Activated CD4-positive, alpha-beta memory T cell treated with anti-CD3 and anti-CD28 coated beads for 36 hours (primary cell): ENCODE results near the gene PERM1. TPM values are rescaled to one million over a fixed set of nuclear protein-coding genes. Genes with fewer than 3 reads are reported as not detected.

Experiments used
- CTCF ChIA-PET: fragments of 350-600 bp; sonication (Branson Sonifier 250); formaldehyde crosslinking; loops from one replicate; lab custom pipeline; 2021; ENCODE audit warnings: antibody characterized with exemption, inconsistent platforms; lab: Charles Lee
- POLR2A ChIA-PET: fragments of 350-600 bp; sonication (Branson Sonifier 250); formaldehyde crosslinking; loops from one replicate; lab custom pipeline; 2021; ENCODE audit warnings: antibody characterized with exemption; lab: Charles Lee
- DNase-seq: peaks from one replicate; pipeline ENCODE4 v3.0.0-alpha.2; 2020
- H3K27ac Mint-ChIP-seq: one replicate; pipeline ENCODE4 v1.8.0; 2021; ENCODE audit warnings: mixed read lengths
- H3K27me3 Mint-ChIP-seq: one replicate; pipeline ENCODE4 v1.8.0; 2021; ENCODE audit warnings: mixed read lengths
- H3K36me3 Mint-ChIP-seq: one replicate; pipeline ENCODE4 v1.8.0; 2021; ENCODE audit warnings: mixed read lengths
- H3K4me1 Mint-ChIP-seq: one replicate; pipeline ENCODE4 v1.8.0; 2021; ENCODE audit warnings: low read depth, mixed read lengths
- H3K4me3 Mint-ChIP-seq: one replicate; pipeline ENCODE4 v1.8.0; 2021; ENCODE audit warnings: mild to moderate bottlenecking, mixed read lengths
- H3K9me3 Mint-ChIP-seq: one replicate; pipeline ENCODE4 v1.8.0; 2021; ENCODE audit warnings: mixed read lengths
- intact Hi-C: fragments of 100-400 bp; cut with micrococcal nuclease; formaldehyde crosslinking; loops from one replicate; pipeline ENCODE4 v1.15.1; 2023
- total RNA-seq, 2 experiments: library from RNA; stranded (reverse); gene quantifications; one replicate each; pipeline ENCODE4 v1.2.3, GENCODE V29; 2021

Gene PERM1
- total RNA-seq, 2 experiments from 2014 or later, result not detected

- Mint-ChIP-seq H3K27ac (no peak overlapping the region), H3K36me3 (peaks cover 32% of the 10 kb centered on the region), H3K4me3 (no peak overlapping the region), H3K4me1 (peaks cover 8% of the 10 kb centered on the region), H3K27me3 (peaks cover 7% of the 10 kb centered on the region), H3K9me3 (no peaks in the 10 kb centered on the region)
- intact Hi-C loops, result no loop called here
- no peak for DNase-seq
- POLR2A ChIA-PET, result interaction anchor here (0.9 kb wide), 1 partner anchor 11 kb away, joined by 3 read pairs; no protein-coding TSS in a partner anchor
- CTCF ChIA-PET, result interaction anchor here (1.5 kb wide), 1 partner anchor 119 kb away, joined by 3 read pairs; no protein-coding TSS in a partner anchor
These were observed 37.3 kb downstream of the PERM1 start for GRCh38 chr1:944341-945325.

GRCh38 chr1:943545-944340 is 38.1 kb downstream of the PERM1 start:
- H3K36me3 Mint-ChIP-seq, result peaks cover 28% of the 10 kb centered on the region
- ChIA-PET POLR2A (interaction anchor here (0.9 kb wide), 1 partner anchor 10 kb away, joined by 3 read pairs; no protein-coding TSS in a partner anchor), CTCF (interaction anchor here (1.5 kb wide), 1 partner anchor 120 kb away, joined by 3 read pairs; no protein-coding TSS in a partner anchor)
- H3K9me3 Mint-ChIP-seq, result no peaks in the 10 kb centered on the region
- H3K4me3 Mint-ChIP-seq, result no peak overlapping the region
- H3K4me1 Mint-ChIP-seq, result peaks cover 8% of the 10 kb centered on the region
- no peak for DNase-seq
- intact Hi-C loops, result no loop called here
- peaks cover 11% of the 10 kb centered on the region for H3K27me3 Mint-ChIP-seq
- no peak overlapping the region for H3K27ac Mint-ChIP-seq

GRCh38 chr1:942864-943533 is 38.9 kb downstream of the PERM1 start:
- CTCF ChIA-PET, result interaction anchor here (2.9 kb wide), 1 partner anchor 38 kb away, joined by 14 read pairs; no protein-coding TSS in a partner anchor
- no peaks in the 10 kb centered on the region for H3K9me3 Mint-ChIP-seq
- H3K36me3 Mint-ChIP-seq, result peaks cover 25% of the 10 kb centered on the region
- H3K27me3 Mint-ChIP-seq, result peaks cover 16% of the 10 kb centered on the region
- H3K27ac Mint-ChIP-seq, result no peak overlapping the region
- no peak overlapping the region for H3K4me3 Mint-ChIP-seq
- H3K4me1 Mint-ChIP-seq, result peaks cover 8% of the 10 kb centered on the region
- DNase-seq, result no peak
- intact Hi-C loops, result no loop called here
- POLR2A ChIA-PET, result interaction anchor here (0.9 to 1.0 kb wide), 2 partner anchors 10 to 17 kb away, joined by 3 read pairs; no protein-coding TSS in a partner anchor

GRCh38 chr1:942411-942821 is 39.5 kb downstream of the PERM1 start:
- no peak for DNase-seq
- Mint-ChIP-seq H3K4me1 (peaks cover 8% of the 10 kb centered on the region), H3K27ac (no peak overlapping the region), H3K36me3 (peaks cover 22% of the 10 kb centered on the region), H3K9me3 (no peaks in the 10 kb centered on the region), H3K4me3 (no peak overlapping the region), H3K27me3 (peaks cover 20% of the 10 kb centered on the region)
- CTCF ChIA-PET, result interaction anchor here (2.9 kb wide), 1 partner anchor 37 kb away, joined by 14 read pairs; no protein-coding TSS in a partner anchor
- POLR2A ChIA-PET, result interaction anchor here (1.0 kb wide), 1 partner anchor 16 kb away, joined by 3 read pairs; no protein-coding TSS in a partner anchor
- intact Hi-C loops, result no loop called here

- Mint-ChIP-seq H3K9me3 (no peaks in the 10 kb centered on the region), H3K4me3 (peak overlapping the region; percentile 50), H3K4me1 (peaks cover 8% of the 10 kb centered on the region), H3K27me3 (peaks cover 21% of the 10 kb centered on the region), H3K27ac (no peak overlapping the region), H3K36me3 (peaks cover 17% of the 10 kb centered on the region)
- CTCF ChIA-PET, result interaction anchor here (2.9 kb wide), 1 partner anchor 37 kb away, joined by 14 read pairs; no protein-coding TSS in a partner anchor
- POLR2A ChIA-PET, result interaction anchor here (1.0 kb wide), 2 partner anchors 13 to 16 kb away, joined by 3 read pairs; no protein-coding TSS in a partner anchor
- DNase-seq, result no peak
- intact Hi-C loops, result no loop called here
These were observed 40.1 kb downstream of the PERM1 start for GRCh38 chr1:941588-942383.

GRCh38 chr1:941015-941587 is 40.8 kb downstream of the PERM1 start:
- Mint-ChIP-seq H3K9me3 (no peaks in the 10 kb centered on the region), H3K36me3 (peaks cover 17% of the 10 kb centered on the region), H3K4me3 (peak overlapping the region; percentile 50), H3K27ac (no peak overlapping the region), H3K27me3 (peaks cover 21% of the 10 kb centered on the region), H3K4me1 (peaks cover 8% of the 10 kb centered on the region)
- intact Hi-C loops, result no loop called here
- ChIA-PET CTCF (interaction anchor here (0.7 to 2.9 kb wide), 2 partner anchors 15 to 36 kb away, joined by 3 to 14 read pairs; no protein-coding TSS in a partner anchor), POLR2A (interaction anchor here (1.0 kb wide), 1 partner anchor 12 kb away, joined by 3 read pairs; no protein-coding TSS in a partner anchor)
- DNase-seq, result no peak

- intact Hi-C loops, result no loop called here
- peaks cover 24% of the 10 kb centered on the region for H3K27me3 Mint-ChIP-seq
- peaks cover 11% of the 10 kb centered on the region for H3K36me3 Mint-ChIP-seq
- DNase-seq, result no peak
- no peak overlapping the region for H3K27ac Mint-ChIP-seq
- ChIA-PET CTCF (interaction anchor here (0.7 to 3.0 kb wide), 3 partner anchors 14 to 35 kb away, joined by 3 to 19 read pairs (median 14); no protein-coding TSS in a partner anchor), POLR2A (interaction anchor here (1.0 kb wide), 1 partner anchor 11 kb away, joined by 3 read pairs; no protein-coding TSS in a partner anchor)
- peak overlapping the region; percentile 32 for H3K4me3 Mint-ChIP-seq
- no peaks in the 10 kb centered on the region for H3K9me3 Mint-ChIP-seq
- H3K4me1 Mint-ChIP-seq, result peaks cover 11% of the 10 kb centered on the region
These were observed 41.5 kb downstream of the PERM1 start for GRCh38 chr1:940107-941014.

- peaks cover 30% of the 10 kb centered on the region for H3K27me3 Mint-ChIP-seq
- H3K36me3 Mint-ChIP-seq, result peaks cover 5% of the 10 kb centered on the region
- no peak overlapping the region for H3K4me3 Mint-ChIP-seq
- no peak overlapping the region for H3K27ac Mint-ChIP-seq
- DNase-seq, result no peak
- ChIA-PET CTCF (interaction anchor here (3.0 kb wide), 1 partner anchor 34 kb away, joined by 19 read pairs; no protein-coding TSS in a partner anchor), POLR2A (no interaction called here)
- peaks cover 16% of the 10 kb centered on the region for H3K4me1 Mint-ChIP-seq
- intact Hi-C loops, result no loop called here
- no peaks in the 10 kb centered on the region for H3K9me3 Mint-ChIP-seq
These were observed 42.3 kb downstream of the PERM1 start for GRCh38 chr1:939511-940106.
